Measurements from ENCODE around the gene NKX3-2. TPM values are rescaled to one million over a fixed set of nuclear protein-coding genes. Genes with fewer than 3 reads are reported as not detected.

NKX3-2 gene
- total and polyA plus RNA-seq, 2 of the 8 experiments (the other 6 are each of a cell fraction or from before 2014, with no cell fraction given): 0.13 TPM; not detected in 1

GRCh38 chr4:13537011-13537831, 7.1 kb downstream of the NKX3-2 start:
- DNase-seq (ENCODE audit: low read depth in 1 of 2, low spot score in 2 of 2) (peak in 1 of 2 experiments; percentile 58), FAIRE-seq (peak; percentile 32)
- Histone ChIP-seq H4K8ac (ENCODE audit: extremely low read depth, insufficient read depth, low read length) (no peak overlapping the region), H2BK5ac (ENCODE audit: low read depth, low read length) (no peak overlapping the region), H3K4me3 (ENCODE audit: extremely low read depth in 1 of 4, insufficient read depth in 2 of 4, low read depth in 3 of 4, low read length in 4 of 4) (no peak overlapping the region), H3K56ac (replicated peaks; ENCODE audit: insufficient read length, low read depth, low read length) (no peak overlapping the region), H2AK5ac (ENCODE audit: low read depth, low read length) (no peak overlapping the region), H3K4me1 (replicated peaks in 1 of 4; ENCODE audit: control insufficient read depth in 3 of 4, insufficient read depth in 4 of 4, low read length in 3 of 4) (peaks cover 6 to 30% (median 15%) of the 10 kb centered on the region in 4 experiments), H2BK20ac (ENCODE audit: low read length) (no peak overlapping the region; the same call in 1 of the 2 replicates), H3K9me3 (ENCODE audit: insufficient read depth in 2 of 2, low read depth in 1 of 2, low read length in 1 of 2) (peaks cover 0 to 3% of the 10 kb centered on the region in 2 experiments; a peak in 2 of 4 replicates), H3K4ac (replicated peaks; ENCODE audit: insufficient read length, low read depth, low read length) (no peak overlapping the region), H3K27ac (ENCODE audit: low read depth, low read length) (no peak overlapping the region), H2BK15ac (ENCODE audit: low read length) (peak overlapping the region; percentile 95; the same call in 1 of the 2 replicates), H3K36me3 (ENCODE audit: control insufficient read depth in 2 of 4, insufficient read depth in 4 of 4, low read length in 3 of 4) (peaks cover 0 to 2% (median 0%) of the 10 kb centered on the region in 4 experiments; a peak in 1 of 8 replicates), H4K20me1 (replicated peaks in 1 of 2; ENCODE audit: control insufficient read depth in 1 of 2, insufficient read depth in 2 of 2, low read length in 2 of 2) (peaks cover 10 to 49% of the 10 kb centered on the region in 2 experiments), H3K79me2 (ENCODE audit: control insufficient read depth in 1 of 2, insufficient read depth in 2 of 2, low read length in 2 of 2) (no peaks in the 10 kb centered on the region), H2AFZ (ENCODE audit: low read length) (no peak overlapping the region), H4K5ac (ENCODE audit: insufficient read length, low read depth, low read length) (no peak overlapping the region), H3K18ac (ENCODE audit: extremely low read depth, low read length) (0 out of 2 replicates have a peak overlapping the region, but pooled peaks have one; percentile 40), H4K91ac (replicated peaks; ENCODE audit: insufficient read length, low read length) (no peak overlapping the region), H3K27me3 (replicated peaks in 1 of 4; ENCODE audit: control insufficient read depth in 3 of 4, extremely low read depth in 1 of 4, insufficient read depth in 3 of 4, low read length in 3 of 4) (peaks cover 96 to 100% (median 100%) of the 10 kb centered on the region in 4 experiments), H3K23ac (ENCODE audit: insufficient read length) (no peak overlapping the region), H2BK120ac (replicated peaks; ENCODE audit: low read depth, low read length) (no peak overlapping the region), H2BK12ac (ENCODE audit: low read depth, low read length) (peak overlapping the region; percentile 63; the same call in 1 of the 2 replicates), H3K9ac (replicated peaks in 1 of 4; ENCODE audit: extremely low read depth in 1 of 4, low read depth in 3 of 4, low read length in 3 of 4) (no peak overlapping the region), H3K14ac (ENCODE audit: insufficient read length) (no peak overlapping the region), H3K23me2 (ENCODE audit: low read depth, low read length) (peaks cover 2% of the 10 kb centered on the region; the same call in 1 of the 2 replicates), H3K4me2 (ENCODE audit: insufficient read depth in 1 of 2, low read depth in 2 of 2, low read length in 2 of 2) (no peak overlapping the region; a peak in 1 of 4 replicates), H3K79me1 (ENCODE audit: low read depth, low read length) (no peaks in the 10 kb centered on the region)
- ChIA-PET CTCF (ENCODE audit: partially characterized antibody) (interaction anchor here (1.4 to 2.4 kb wide), 5 partner anchors 9 to 16 kb away, joined by 4 to 13 read pairs (median 9); no protein-coding TSS in a partner anchor), POLR2A (ENCODE audit: partially characterized antibody) (interaction anchor here (0.7 to 1.9 kb wide), 5 partner anchors 9 to 54 kb away, joined by 3 to 9 read pairs (median 3); no protein-coding TSS in a partner anchor)
- 6% methylated on average over 31 of the region's 34 CpGs; no CpG with 5 or more reads in 1 of the 2 experiments for WGBS, 2 experiments (ENCODE audit: extremely low coverage in 1 of 2, insufficient coverage in 1 of 2, insufficient read length in 1 of 2, insufficient replicate concordance in 2 of 2, low coverage in 1 of 2, low lambda C conversion rate in 2 of 2, missing lambda C conversion rate in 1 of 2)
- TF ChIP-seq EZH2 (IDR thresholded peaks at IDR 0.05; ENCODE audit: low read depth, low read length, severe bottlenecking) (peak; percentile 98), RNF2 (IDR thresholded peaks at IDR 0.05; ENCODE audit: borderline replicate concordance, low read depth, low read length, missing control alignments, poor library complexity, severe bottlenecking) (peak; percentile 93), KDM4A (IDR thresholded peaks at IDR 0.05; ENCODE audit: low read depth, low read length, severe bottlenecking) (no peak), TAF7 (optimal IDR thresholded peaks at IDR 0.05; ENCODE audit: borderline replicate concordance, low read depth, low read length) (no peak), TAF1 (IDR thresholded peaks at IDR 0.05; ENCODE audit: low read depth, low read length) (no peak), SUZ12 (IDR thresholded peaks at IDR 0.05; ENCODE audit: low read length) (peak; percentile 98), TCF12 (IDR thresholded peaks at IDR 0.05; ENCODE audit: low read depth, low read length) (no peak), CBX8 (IDR thresholded peaks at IDR 0.05; ENCODE audit: borderline replicate concordance, low read depth, low read length) (peak; percentile 39)

Data from H1 (cell line).